ELF-1 (cell line): ENCODE data around the gene EGF.

Experiments used
- DNase-seq: peaks from one replicate; pipeline ENCODE4 v3.0.0-alpha.2; 2016; ENCODE audit warnings: low read depth, low spot score

EGF gene

DNA sequence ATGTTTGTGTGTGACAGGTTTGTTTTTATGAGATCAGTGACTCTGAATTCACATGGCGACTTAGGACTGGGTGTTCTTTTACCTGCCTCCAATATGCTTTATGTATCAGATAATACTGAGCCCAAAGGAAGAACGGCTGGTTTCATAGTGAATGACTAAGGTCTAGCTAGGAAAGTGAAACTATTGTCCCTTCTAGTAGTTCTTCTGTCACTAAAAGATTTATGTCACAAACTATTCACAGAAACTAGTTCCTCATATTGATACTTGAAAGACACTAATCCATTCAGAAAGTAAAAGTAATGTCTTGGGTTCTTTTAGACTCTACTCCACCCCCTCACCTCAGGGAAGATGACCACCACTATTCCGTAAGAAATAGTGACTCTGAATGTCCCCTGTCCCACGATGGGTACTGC is 81.7 kb downstream of the EGF start:
- no peak for DNase-seq

DNA sequence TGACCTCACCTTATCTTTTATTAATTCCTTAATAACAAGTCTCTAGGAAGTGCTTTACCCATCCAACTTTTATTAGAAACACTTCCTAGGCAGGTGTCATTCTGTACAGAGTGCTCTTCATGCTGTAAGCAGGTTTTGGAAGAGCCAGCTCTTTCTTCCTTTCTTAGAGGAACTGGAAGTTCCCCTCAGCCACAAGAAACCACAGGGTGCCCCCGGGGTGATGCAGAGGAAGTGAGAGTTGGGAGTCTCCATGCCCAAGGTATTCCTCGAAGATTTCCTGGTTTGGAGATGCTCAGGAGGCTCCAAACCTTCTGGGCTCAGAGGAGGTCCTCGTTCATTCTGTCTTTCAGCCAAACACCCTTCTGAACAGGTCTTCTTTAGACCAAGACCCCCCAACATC is 83.8 kb downstream of the EGF start:
- DNase-seq: no peak

DNA sequence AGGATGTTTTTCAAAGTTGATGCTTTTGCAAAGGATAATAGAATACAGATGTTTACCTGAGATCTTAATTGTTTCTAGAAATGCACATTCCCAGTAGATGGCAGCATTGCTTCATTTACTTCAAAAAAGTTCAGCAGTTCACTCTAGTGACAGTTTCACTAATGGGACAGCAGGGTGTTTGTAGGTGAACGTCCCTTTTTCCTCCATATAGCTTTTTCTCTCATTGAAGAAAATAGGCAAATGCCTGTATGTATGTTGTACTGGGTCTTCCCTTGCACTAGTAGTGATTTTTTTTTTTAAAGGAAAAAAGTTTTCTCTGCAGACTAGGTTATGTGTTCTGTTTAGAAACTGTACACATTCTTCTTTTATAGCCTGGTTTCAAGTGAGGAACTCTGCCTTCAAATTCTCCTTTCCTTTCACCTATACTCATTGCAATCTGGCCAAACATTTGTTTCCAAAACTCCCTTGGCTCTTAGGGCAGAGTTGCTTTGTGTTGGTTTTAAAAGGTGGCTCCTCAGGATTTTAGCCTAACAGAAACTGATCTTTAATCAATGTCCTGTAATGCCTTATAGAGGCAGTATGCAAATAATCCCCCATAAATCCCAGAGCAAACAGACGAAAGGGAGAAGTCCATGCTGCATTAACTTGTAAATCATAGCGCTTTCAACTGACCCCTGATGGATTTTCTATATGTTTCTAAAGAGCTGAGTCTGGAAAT is 86.3 kb downstream of the EGF start:
- no peak for DNase-seq

DNA sequence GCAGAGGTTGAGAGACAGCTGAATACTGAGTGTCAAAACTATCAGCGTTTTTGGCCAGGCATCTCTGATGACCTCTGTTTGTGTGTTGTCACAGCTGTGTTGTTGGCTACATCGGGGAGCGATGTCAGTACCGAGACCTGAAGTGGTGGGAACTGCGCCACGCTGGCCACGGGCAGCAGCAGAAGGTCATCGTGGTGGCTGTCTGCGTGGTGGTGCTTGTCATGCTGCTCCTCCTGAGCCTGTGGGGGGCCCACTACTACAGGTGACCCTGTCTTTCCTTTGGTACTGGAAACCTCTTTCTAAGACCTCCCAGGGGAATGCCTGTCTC is 86.9 kb downstream of the EGF start:
- no peak for DNase-seq

DNA sequence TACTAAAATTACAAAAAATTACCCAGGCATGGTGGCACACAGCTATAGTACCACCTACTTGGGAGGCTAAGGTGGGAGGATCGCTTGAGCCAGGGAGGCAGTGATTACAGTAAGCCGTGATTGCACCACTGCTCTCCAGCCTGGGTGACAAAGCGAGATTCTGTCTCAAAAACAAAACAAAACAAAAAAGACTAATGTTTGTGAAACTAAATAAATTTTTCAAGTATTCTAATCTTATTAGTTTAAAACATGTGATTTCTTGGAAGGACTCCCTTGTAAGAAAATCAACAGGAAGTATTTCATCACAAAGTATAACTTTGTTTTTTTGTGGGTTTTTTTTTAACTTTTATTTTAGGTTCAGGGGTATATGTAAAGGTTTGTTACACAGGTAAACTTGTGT is 89.6 kb downstream of the EGF start:
- no peak for DNase-seq

DNA sequence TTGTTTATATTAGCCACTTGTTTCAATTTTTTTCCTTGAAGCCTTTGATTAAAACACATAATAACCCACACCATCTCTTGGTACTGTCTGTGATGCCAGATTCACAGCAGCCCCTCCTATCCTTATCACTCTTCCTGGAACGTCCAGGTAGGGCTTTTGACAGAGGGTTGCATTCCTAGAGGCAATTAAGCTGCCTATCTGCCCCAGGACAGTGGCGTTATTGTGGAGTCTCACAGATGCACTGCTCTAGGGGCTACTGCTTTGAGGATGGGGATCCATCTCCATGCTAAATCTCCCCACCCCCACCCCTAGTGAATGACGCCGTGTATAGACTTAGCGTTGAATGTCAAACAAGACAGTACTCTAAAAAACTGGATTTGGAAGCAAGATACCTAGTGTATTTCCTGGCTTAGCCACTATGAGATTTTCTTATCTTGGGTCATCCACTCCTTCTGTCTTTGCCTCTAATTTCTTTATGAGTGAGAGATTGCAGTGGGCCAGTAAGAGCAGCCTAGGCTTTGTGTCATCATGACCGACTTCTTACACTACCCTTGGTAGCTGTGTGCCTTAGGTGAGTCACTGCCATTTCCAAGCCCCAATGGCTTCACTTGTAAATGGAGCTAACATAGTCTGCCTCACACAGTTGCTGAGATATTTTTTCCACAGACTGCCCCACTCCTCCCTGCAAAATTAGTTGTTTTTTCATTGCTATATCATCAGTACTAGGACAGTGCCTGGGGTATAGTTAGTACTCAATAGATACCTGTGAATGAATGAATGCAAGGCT is 90.9 kb downstream of the EGF start:
- peak; percentile 65 for DNase-seq

DNA sequence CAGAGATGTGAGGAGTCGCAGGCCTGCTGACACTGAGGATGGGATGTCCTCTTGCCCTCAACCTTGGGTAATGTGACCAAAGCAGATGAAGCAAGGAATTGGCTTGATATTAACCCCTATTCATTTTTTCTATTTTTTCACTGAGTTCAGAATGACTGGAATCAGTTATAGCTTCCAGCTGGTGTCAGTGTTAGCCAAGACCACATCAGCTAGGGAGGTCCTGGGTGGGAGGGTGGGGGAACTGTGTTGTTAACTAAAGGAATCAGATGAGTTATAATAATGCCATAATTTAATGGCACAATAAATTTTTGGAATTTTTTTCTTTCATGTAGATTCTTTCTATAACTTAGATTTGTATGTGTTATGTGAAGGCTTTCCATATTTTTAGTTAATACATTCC is 91.9 kb downstream of the EGF start:
- no peak for DNase-seq

DNA sequence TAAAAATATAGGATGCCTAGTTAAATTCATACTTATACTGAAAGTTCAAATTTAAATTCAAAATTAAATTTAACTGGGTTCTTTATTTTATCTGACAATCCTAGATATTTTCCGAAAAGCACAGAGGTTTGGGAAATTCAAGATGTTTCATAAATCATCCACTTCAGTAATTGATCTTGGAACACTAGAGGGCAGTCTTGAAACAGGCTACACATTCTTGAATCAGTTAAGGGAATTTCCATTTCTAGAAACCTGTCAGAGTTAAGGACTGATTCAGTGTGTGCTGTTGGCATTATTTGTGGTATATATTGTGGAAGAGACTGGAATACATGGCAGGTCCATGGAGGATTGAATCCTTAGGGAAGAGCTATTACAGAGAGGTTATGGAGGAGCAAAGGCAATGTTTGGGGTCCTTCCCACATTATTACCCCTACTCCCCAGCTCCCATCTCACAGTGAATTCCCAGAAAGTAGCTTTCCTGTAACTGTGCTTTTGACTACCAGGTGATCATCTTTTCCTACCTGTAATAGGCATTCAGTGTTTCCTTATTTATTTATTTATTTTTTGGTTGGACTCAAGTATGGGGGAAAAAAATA is 92.9 kb downstream of the EGF start:
- DNase-seq: no peak

DNA sequence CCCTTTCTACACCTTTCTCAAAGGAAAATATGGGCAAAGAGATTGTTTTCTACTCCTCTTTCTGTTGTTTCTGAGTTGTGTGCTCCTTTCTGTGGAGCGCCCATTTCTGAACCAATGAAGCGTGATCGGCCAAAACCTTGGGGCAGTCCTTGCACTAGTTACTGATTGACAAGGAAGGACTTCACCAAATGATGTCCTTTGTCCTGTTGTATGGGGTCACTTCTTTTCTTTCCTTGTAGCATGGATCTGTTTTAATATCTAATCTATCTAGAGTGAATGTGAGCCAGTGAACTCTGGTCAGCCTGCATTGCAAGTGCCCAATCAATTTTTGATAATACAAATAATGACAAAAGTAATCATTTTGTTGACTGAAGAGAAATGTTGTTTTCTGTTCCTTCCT is 94.5 kb downstream of the EGF start:
- no peak for DNase-seq

DNA sequence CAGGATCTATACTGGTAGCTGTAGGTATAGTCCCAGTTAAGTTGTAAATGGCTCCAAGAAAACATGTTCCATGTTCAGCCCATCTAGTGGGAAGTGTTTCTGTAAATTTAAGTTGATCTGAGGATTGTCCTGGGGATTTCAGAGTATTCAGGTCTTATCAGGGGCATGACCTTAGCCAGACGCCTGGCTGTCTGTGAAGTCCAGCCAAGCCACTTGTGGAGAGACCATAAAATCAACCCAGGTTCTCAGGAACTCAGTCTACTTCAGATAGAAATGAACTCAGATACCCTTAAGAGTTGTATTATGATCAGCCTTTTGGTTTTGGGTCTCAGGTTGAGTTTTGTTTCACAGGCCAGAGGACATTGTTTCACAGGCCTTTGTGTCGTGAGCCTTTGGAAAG is 95.9 kb downstream of the EGF start:
- no peak for DNase-seq

DNA sequence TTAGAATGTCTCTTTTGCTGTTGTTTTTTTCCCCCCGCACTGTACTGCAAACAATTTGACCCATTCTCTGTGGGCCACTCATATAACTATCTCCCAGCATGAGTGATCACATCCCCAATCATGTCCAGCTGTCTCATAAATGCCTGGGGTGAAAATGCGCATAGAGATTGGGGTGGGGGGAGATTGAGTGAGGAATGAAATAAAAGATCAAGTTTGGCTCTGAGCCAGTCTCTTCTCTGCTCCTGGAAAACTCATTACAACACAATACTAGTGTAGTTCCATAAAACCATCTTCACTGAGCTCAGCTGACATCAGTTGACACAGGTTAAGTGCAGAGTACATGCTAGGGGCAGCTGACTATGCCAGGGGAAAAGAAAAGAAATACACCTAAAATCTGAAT is 96.9 kb downstream of the EGF start:
- DNase-seq: no peak

DNA sequence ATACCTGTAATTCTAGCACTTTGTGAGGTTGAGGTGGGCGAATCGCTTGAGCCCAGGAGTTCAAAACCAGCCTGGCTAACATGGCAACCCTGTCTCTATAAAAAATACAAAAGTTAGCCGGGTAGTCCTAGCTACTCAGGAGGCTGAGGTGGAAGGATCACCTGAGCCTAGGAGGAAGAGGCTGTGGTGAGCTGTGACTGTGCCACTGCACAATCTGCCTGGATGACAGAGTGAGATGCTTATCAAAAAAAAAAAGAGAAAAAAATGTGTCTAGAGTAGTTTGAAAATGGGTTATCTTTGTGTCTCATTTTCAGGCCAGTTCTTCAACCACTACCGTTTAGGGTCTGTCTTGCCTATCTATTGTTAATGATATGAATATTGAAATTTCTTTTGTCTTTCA is 98.1 kb downstream of the EGF start:
- no peak for DNase-seq

DNA sequence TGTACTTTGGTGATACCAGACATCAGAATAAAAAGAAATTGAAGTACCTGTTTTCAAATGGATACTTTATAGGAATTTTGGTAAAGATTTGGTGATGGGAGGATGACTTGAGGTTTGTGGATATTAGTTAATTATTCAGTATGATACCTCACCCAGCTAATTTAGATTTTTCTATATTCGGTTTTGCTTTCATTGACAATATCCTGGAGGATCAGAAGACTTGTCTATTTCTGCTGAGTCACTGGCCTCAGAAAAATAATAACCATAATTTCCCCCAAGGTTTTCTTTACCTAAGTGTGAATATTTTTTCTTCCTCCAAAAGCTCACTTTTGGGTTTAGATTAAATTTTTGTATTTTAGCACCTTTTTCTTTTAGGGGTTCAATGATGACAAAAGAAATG is 100.2 kb downstream of the EGF start:
- no peak for DNase-seq

DNA sequence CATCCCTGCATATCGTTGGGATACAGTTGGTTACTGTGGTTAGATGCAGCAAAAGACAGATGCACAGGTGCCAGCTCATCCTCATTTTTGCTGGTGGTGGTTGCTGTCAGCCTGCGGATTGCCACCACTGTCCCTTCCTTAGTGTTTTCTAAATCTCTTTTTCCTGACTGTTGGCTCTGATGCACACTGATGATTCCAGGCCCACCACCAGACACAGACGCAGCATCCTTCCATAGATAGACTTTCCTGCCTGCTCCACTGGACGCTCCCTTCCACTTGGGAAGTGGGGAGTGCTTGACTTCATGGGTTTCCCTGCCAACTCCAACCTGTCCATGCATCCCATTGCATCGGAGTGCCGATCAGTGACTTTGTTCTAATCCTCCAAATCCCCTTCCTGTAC is 101.5 kb downstream of the EGF start:
- no peak for DNase-seq

DNA sequence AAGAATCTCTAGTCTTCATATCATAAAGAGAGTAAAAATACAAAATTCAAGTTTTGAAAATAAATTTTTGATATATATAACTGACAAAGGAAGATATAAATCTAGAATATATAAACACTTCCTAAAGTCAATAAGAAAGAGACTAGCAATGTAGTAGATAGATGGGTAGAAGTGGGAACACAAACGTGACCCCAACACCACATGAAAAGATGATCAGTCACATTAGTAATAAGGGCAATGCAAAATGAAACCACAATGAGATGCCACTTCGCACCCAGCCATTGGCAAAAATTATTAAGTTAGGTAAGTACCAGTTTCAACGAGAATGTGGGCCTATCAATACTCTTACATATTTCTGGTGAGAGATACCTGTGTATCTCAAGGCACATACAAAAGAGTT is 106.5 kb downstream of the EGF start:
- DNase-seq: no peak

DNA sequence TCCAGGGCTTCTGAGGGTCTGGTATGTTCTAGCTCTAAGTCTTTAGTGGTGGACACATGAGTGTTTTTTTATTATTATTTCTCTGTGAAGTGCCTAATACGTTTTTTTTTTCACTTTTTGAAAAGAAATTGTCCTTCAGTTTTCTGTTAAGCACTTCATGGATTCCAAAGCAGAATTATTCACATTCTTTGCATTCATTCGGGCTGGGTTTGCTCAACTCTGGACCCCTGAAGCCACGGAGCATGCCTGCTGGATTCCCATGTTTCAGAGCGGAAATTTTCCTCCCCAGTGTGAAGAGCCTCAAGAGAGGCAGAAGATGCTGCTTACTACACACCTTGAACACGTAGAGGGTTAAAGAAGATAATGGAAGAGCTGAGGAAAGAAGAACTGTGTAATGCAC is 107.5 kb downstream of the EGF start:
- peak; percentile 40 for DNase-seq

DNA sequence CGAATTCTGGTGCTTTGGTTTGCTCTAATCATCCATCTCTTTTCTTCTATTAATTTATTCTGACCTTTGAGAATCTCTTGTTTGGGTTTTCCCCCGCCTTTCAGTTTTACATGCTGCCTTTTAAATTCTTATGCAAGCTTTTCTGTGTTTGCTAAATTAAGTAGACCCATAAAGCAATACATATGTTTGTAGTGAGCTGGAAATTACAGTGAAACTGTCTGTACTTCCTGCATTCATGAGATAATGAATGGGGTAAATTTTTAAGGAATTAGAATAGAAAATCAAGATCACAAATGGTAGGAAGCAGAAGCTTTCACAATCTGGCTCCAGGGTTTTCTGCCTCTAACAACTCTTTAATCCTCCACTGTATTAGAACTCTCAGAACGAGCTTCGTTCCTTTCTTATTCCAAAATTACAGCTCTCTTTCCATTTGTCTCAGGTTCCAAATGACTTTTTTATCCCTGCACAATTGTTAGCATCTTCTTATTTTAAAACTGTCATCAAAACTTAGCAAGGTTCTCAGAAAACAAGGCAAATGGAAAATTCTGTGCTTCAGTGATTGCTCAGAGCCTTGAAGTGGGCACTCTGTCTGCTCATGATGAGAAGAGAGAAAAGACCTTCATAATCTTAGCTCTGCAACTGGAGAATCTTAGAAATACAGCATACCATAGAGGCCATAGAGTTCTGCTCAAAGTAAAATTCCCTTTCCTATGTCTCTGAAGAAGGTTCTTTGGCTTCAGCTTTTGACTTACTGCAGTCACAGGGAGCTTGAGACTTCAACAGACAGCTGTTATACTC is 108.2 kb downstream of the EGF start:
- DNase-seq: no peak

DNA sequence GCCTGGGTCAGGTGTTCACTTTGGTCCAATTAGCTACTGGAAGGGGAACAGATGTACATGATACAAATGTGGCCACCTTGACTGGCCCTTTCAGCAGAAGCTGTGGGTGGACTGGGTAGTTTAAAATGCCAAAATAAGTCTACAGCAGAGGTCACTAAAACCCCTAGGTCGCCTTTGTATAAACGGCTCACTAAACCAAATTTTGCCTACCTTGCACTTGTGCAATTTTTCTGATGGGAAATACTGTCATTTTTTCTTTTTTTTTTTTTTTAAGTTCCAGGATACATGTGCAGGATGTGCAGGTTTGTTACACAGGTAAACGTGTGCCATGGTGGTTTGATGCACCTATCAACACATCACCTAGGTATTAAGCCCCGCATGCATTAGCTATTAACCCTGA is 109.8 kb downstream of the EGF start:
- no peak for DNase-seq

DNA sequence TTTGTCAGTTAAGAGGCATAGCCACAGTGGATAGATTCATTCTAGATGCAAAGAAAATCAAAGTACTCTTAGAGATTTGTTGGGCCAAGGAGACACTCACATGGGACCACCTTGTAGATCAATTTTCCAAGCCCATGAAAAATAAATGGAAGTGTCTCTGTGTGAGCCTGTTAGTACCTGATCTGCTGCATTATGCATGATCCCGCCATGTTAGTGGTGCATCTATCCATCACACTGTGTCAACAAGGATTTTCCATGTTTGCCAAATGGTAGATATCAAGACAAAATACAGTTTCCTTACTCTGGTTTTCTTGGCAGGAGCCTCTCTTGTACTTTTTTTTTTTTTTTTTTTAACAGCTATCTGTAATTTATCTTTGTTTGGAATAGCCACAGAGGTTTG is 112.4 kb downstream of the EGF start:
- DNase-seq: no peak

DNA sequence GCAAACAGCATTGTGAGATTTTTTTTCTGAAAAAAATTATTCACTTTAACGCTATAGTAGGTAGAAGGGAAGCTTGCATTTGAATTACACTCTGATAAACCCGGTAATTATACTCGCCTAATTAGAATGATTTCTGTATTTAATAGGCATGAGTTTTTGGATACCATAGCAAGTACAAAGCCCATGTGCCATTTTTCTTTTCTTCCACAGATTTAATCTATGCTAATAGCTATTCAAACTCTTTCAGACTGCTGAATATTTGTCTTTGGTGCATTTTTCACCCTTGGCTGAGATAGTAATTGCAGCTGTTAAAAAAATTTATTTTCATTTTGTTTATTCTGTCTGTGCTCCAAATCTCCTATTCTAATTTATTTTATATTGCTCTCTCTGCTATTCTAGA is 113.0 kb downstream of the EGF start:
- DNase-seq: no peak

DNA sequence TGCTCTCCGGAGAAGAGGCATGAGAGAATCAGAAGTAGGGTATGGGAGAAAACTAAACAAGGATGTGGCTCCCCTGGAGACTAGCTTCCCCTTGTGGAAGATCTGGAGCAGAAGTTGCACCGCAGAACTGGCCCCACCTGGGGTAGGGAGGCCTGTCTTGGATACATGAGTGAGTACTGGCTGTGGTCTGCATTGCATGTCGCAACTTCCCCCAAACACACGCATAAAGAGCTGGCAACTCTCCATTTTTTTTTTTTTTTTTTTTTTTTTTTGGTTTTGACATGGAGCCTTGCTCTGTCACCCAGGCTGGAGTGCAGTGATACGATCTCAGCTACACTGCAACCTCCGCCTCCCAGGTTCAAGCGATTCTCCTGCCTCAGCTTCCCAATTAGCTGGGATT is 119.9 kb downstream of the EGF start:
- no peak for DNase-seq

DNA sequence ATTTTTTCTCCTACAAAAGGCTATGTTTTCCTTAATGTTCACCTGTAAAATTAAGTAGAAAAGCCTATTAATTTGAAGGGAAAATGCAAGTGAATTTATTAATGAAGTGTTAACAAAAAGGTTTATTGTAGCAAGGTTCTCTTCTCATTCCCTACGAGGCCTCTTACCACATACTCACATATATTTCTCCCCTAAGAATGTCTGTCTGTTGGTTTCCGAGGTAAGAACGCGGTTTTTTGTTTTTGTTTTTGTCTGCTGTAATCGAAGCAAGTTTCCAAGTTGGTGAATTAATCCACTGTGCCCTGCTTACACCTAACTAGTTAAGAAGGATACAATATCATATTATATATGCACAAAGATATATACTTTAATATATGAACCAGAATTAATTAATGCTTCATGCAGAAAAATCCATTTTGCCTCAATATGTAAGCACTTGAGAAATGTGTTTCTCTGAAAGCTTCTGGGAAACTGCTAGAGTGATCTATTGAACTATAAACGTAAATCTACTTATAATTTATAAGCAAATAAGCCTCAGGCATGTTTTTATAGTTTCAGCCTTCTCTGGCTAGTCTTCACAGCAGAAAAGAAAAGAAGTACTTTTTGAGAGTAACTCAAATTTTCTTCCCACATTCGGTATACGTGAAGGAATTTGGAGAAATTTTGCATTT is 120.8 kb downstream of the EGF start:
- DNase-seq: no peak
